Activated T-cell treated with anti-CD3 and anti-CD28 coated beads, Interleukin-2, amount 50 U/mL, for 24 hours (primary cell): ENCODE data around the gene DPYD.

Experiments used
- DNase-seq: peaks from one replicate; pipeline ENCODE4 v3.0.0-alpha.2; 2020
- H3K27ac Mint-ChIP-seq: 2 replicates; pipeline ENCODE4 v1.8.0; 2020; ENCODE audit warnings: mild to moderate bottlenecking, mixed read lengths
- H3K27me3 Mint-ChIP-seq: 2 replicates; pipeline ENCODE4 v1.8.0; 2020; ENCODE audit warnings: mixed read lengths
- H3K36me3 Mint-ChIP-seq: 2 replicates; pipeline ENCODE4 v1.8.0; 2020; ENCODE audit warnings: low read depth, mixed read lengths
- H3K4me1 Mint-ChIP-seq: 2 replicates; pipeline ENCODE4 v1.8.0; 2020; ENCODE audit warnings: low read depth, mixed read lengths
- H3K4me3 Mint-ChIP-seq: 2 replicates; pipeline ENCODE4 v1.8.0; 2020; ENCODE audit warnings: mild to moderate bottlenecking, moderate library complexity, mixed read lengths
- H3K9me3 Mint-ChIP-seq: 2 replicates; pipeline ENCODE4 v1.8.0; 2020; ENCODE audit warnings: mixed read lengths

DPYD gene

GRCh38 chr1:97069312-97069711 is 851.5 kb downstream of the DPYD start:
- no peak overlapping the region for H3K4me3 Mint-ChIP-seq
- no peak for DNase-seq
- H3K4me1 Mint-ChIP-seq = no peaks in the 10 kb centered on the region
- no peaks in the 10 kb centered on the region for H3K27me3 Mint-ChIP-seq
- H3K36me3 Mint-ChIP-seq = no peaks in the 10 kb centered on the region
- H3K9me3 Mint-ChIP-seq = no peaks in the 10 kb centered on the region
- H3K27ac Mint-ChIP-seq = no peak overlapping the region

GRCh38 chr1:97066860-97067259 is 854.0 kb downstream of the DPYD start:
- Mint-ChIP-seq H3K4me1 (no peaks in the 10 kb centered on the region), H3K27me3 (no peaks in the 10 kb centered on the region)
- no peak for DNase-seq

GRCh38 chr1:97063532-97063931 is 857.3 kb downstream of the DPYD start:
- Mint-ChIP-seq H3K9me3 (peaks cover 6% of the 10 kb centered on the region), H3K27ac (no peak overlapping the region), H3K4me3 (no peak overlapping the region), H3K4me1 (no peaks in the 10 kb centered on the region), H3K27me3 (no peaks in the 10 kb centered on the region), H3K36me3 (no peaks in the 10 kb centered on the region)
- DNase-seq = no peak

More at GRCh38 chr1:97066860-97067259, 854.0 kb downstream of the DPYD start:
- no peaks in the 10 kb centered on the region for H3K9me3 Mint-ChIP-seq
- no peak overlapping the region for H3K27ac Mint-ChIP-seq
- no peak overlapping the region for H3K4me3 Mint-ChIP-seq
- H3K36me3 Mint-ChIP-seq = no peaks in the 10 kb centered on the region

GRCh38 chr1:97061604-97062003 is 859.2 kb downstream of the DPYD start:
- Mint-ChIP-seq H3K4me1 (no peaks in the 10 kb centered on the region), H3K27me3 (no peaks in the 10 kb centered on the region)
- DNase-seq = no peak

GRCh38 chr1:97056386-97056785 is 864.4 kb downstream of the DPYD start:
- H3K27ac Mint-ChIP-seq = no peak overlapping the region
- H3K27me3 Mint-ChIP-seq = peaks cover 3% of the 10 kb centered on the region
- DNase-seq = no peak

More at GRCh38 chr1:97061604-97062003, 859.2 kb downstream of the DPYD start:
- H3K27ac Mint-ChIP-seq = no peak overlapping the region
- H3K9me3 Mint-ChIP-seq = peaks cover 7% of the 10 kb centered on the region
- H3K36me3 Mint-ChIP-seq = no peaks in the 10 kb centered on the region
- H3K4me3 Mint-ChIP-seq = no peak overlapping the region

GRCh38 chr1:97053268-97053667 is 867.6 kb downstream of the DPYD start:
- Mint-ChIP-seq H3K36me3 (no peaks in the 10 kb centered on the region), H3K27me3 (peaks cover 3% of the 10 kb centered on the region), H3K4me3 (no peak overlapping the region), H3K27ac (no peak overlapping the region), H3K9me3 (peaks cover 15% of the 10 kb centered on the region), H3K4me1 (no peaks in the 10 kb centered on the region)
- no peak for DNase-seq

More at GRCh38 chr1:97056386-97056785, 864.4 kb downstream of the DPYD start:
- no peaks in the 10 kb centered on the region for H3K36me3 Mint-ChIP-seq
- H3K4me3 Mint-ChIP-seq = no peak overlapping the region
- no peaks in the 10 kb centered on the region for H3K4me1 Mint-ChIP-seq
- H3K9me3 Mint-ChIP-seq = peaks cover 22% of the 10 kb centered on the region

- DNase-seq = no peak
- H3K4me1 Mint-ChIP-seq = no peaks in the 10 kb centered on the region
- H3K27me3 Mint-ChIP-seq = peaks cover 3% of the 10 kb centered on the region
- no peak overlapping the region for H3K27ac Mint-ChIP-seq
- H3K9me3 Mint-ChIP-seq = peaks cover 15% of the 10 kb centered on the region
- no peaks in the 10 kb centered on the region for H3K36me3 Mint-ChIP-seq
- H3K4me3 Mint-ChIP-seq = no peak overlapping the region
Measured at GRCh38 chr1:97051823-97052222, 869.0 kb downstream of the DPYD start.

GRCh38 chr1:97050506-97050905 is 870.3 kb downstream of the DPYD start:
- Mint-ChIP-seq H3K4me3 (no peak overlapping the region), H3K4me1 (no peaks in the 10 kb centered on the region), H3K9me3 (peaks cover 6% of the 10 kb centered on the region), H3K27ac (no peak overlapping the region), H3K36me3 (no peaks in the 10 kb centered on the region), H3K27me3 (peaks cover 3% of the 10 kb centered on the region)
- DNase-seq = no peak

DNA sequence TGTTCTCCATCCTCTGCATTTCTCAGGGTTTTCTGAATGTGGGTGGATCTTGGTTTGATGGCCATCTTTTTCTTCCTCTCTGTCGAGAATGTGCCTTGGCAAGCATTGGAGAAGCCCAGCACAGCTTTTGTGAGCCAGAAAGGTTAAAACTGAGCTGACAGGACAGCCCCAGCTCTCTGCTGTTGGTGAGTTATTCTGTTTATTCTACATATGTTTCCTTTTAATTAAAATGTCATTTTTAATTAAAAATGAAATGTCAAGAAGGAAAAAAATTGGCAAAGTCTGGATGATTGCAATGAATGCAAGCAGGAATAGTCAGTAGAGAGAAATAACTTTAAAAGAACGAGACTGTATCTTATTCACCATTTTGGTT is 873.4 kb downstream of the DPYD start:
- H3K36me3 Mint-ChIP-seq = no peaks in the 10 kb centered on the region
- no peaks in the 10 kb centered on the region for H3K4me1 Mint-ChIP-seq
- DNase-seq = no peak
- peaks cover 9% of the 10 kb centered on the region for H3K27me3 Mint-ChIP-seq
- H3K9me3 Mint-ChIP-seq = no peaks in the 10 kb centered on the region
- no peak overlapping the region for H3K27ac Mint-ChIP-seq
- H3K4me3 Mint-ChIP-seq = no peak overlapping the region

DNA sequence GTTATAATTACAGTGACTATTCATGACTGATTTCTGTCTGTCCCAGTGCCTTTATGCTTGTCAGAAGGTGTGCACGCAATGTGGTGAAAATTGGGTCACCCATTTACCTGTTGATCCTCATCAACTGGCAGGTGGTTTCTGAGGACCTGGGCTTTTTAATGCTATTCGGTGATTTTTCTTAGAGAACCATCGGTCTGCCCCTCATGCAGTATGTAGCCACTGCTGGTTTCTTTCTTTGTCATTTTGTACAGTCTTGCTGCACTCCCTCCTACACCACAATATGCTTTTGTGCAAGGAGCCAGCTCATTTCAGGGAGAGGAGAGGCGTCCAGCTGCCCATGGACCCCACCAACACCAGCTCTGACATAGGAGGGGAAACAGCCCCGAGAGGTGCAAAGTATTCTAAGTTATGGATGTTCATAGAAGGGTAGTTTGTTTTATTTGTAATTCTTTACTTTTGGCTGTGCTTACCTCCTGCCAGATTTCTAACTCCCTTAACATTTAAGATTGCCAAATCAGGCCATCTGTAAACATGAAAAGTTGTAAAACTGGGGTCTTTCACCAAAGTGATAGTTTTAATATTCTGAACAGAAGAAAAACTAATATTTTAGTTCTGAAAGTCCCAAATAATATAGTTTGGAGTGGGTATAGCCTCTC is 873.9 kb downstream of the DPYD start:
- Mint-ChIP-seq H3K27ac (no peak overlapping the region), H3K9me3 (no peaks in the 10 kb centered on the region), H3K27me3 (peaks cover 9% of the 10 kb centered on the region), H3K4me3 (no peak overlapping the region), H3K4me1 (no peaks in the 10 kb centered on the region), H3K36me3 (no peaks in the 10 kb centered on the region)
- DNase-seq = no peak

DNA sequence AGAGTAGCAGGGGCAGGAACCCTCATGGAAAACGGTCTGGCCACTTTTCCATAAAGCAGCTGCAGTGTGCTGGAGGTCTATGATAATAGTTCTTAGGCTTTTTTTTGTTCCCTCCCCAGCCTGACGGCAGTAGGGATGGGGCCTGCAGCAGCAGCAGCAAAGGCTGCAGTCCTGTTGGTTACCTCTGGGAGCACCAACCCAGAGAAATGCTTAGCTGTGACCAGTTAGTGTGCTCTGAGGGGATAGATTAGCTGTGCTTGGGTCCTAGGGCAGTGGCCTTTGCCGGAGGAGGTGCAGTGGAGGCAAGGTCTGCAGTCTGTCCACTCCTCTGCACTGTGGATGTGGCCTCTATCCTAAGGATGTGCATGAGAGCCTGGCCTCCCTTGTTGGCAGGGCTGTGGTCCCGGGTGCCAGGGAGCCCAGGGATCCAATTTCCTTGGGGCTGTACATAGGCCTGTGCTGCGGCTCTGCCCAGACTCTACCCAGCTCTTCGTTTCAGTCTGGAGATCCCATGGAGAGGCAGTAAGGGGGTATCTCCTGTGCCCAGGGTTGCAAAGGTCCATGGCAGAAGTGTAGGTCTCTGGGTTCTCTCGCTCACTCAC is 876.6 kb downstream of the DPYD start:
- Mint-ChIP-seq H3K27me3 (peaks cover 9% of the 10 kb centered on the region), H3K4me3 (no peak overlapping the region)
- DNase-seq = no peak

DNA sequence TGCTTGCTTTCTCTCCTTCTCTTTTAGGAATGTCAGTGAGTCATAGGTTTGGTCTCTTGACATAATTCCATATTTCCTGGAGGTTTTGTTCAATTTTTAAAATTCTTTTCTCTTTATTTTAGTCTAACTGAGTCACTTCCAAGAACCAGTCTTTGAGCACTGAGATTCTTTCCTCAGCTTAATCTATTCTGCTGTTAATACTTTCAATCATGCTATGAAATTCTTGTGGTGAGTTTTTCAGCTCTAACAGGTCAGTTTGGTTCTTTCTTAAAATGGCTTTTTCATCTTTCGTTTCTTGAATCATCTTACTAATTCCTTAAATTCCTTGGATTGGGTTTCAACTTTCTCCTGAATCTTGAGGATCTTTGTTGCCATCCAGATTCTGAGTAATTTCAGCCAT is 878.3 kb downstream of the DPYD start:
- H3K27ac Mint-ChIP-seq = no peak overlapping the region
- H3K9me3 Mint-ChIP-seq = peaks cover 3% of the 10 kb centered on the region
- no peak for DNase-seq
- no peak overlapping the region for H3K4me3 Mint-ChIP-seq
- no peaks in the 10 kb centered on the region for H3K36me3 Mint-ChIP-seq
- peaks cover 9% of the 10 kb centered on the region for H3K27me3 Mint-ChIP-seq
- no peaks in the 10 kb centered on the region for H3K4me1 Mint-ChIP-seq

More for the DNA sequence above, 876.6 kb downstream of the DPYD start:
- no peak overlapping the region for H3K27ac Mint-ChIP-seq
- H3K4me1 Mint-ChIP-seq = no peaks in the 10 kb centered on the region
- no peaks in the 10 kb centered on the region for H3K9me3 Mint-ChIP-seq
- no peaks in the 10 kb centered on the region for H3K36me3 Mint-ChIP-seq

DNA sequence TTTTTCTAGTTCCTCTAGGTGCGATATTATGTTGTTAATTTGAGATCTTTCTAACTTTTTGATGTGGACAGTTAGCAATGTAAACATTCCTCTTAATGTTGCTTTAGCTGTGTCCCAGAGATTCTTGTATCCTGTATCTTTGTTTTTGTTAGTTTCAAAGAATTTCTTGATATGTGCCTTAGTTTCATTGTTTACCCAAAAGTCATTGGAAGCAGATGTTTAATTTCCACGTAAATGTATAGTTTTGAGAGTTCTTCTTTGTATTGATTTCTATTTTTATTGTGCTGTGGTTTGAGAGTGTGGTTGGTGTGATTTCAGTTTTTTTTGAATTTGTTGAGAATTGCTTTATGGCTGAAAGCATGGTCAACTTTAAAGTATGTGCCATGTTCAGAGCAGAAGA is 879.8 kb downstream of the DPYD start:
- Mint-ChIP-seq H3K4me1 (no peaks in the 10 kb centered on the region), H3K27ac (no peak overlapping the region), H3K9me3 (peaks cover 3% of the 10 kb centered on the region), H3K4me3 (no peak overlapping the region), H3K27me3 (peaks cover 9% of the 10 kb centered on the region), H3K36me3 (no peaks in the 10 kb centered on the region)
- DNase-seq = no peak

- Mint-ChIP-seq H3K36me3 (no peaks in the 10 kb centered on the region), H3K4me1 (no peaks in the 10 kb centered on the region), H3K27me3 (no peaks in the 10 kb centered on the region), H3K9me3 (peaks cover 3% of the 10 kb centered on the region), H3K4me3 (no peak overlapping the region), H3K27ac (no peak overlapping the region)
- DNase-seq = no peak
Measured at GRCh38 chr1:97038410-97038809, 882.4 kb downstream of the DPYD start.

DNA sequence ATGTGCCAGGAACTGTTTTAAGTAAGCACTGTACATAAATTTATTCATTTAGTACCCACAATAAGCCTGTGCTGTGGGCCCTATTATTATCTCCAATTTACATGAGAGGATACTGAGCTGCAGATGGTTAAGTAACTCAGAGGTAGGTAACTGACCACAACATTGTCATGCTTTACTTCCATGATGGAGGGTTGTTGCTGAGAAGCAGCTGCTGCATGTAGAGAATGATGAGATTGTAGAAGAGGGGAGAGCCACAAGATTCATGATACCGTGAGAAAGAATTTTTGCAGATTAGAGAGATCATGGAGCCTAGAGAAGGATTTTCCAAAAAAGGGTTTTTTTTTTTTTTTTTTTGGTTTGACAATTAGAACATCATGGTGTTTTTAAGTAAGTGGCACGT is 886.2 kb downstream of the DPYD start:
- no peaks in the 10 kb centered on the region for H3K36me3 Mint-ChIP-seq
- peaks cover 3% of the 10 kb centered on the region for H3K9me3 Mint-ChIP-seq
- H3K27ac Mint-ChIP-seq = no peak overlapping the region
- no peaks in the 10 kb centered on the region for H3K4me1 Mint-ChIP-seq
- H3K4me3 Mint-ChIP-seq = no peak overlapping the region
- H3K27me3 Mint-ChIP-seq = no peaks in the 10 kb centered on the region
- no peak for DNase-seq
